Measurements from ENCODE around the gene UNC119. TPM values are rescaled to one million over a fixed set of nuclear protein-coding genes. Genes with fewer than 3 reads are reported as not detected.

Gene UNC119
- total RNA-seq, 2 donors from 2014 or later, result 45.3 to 53.8 TPM

DNA sequence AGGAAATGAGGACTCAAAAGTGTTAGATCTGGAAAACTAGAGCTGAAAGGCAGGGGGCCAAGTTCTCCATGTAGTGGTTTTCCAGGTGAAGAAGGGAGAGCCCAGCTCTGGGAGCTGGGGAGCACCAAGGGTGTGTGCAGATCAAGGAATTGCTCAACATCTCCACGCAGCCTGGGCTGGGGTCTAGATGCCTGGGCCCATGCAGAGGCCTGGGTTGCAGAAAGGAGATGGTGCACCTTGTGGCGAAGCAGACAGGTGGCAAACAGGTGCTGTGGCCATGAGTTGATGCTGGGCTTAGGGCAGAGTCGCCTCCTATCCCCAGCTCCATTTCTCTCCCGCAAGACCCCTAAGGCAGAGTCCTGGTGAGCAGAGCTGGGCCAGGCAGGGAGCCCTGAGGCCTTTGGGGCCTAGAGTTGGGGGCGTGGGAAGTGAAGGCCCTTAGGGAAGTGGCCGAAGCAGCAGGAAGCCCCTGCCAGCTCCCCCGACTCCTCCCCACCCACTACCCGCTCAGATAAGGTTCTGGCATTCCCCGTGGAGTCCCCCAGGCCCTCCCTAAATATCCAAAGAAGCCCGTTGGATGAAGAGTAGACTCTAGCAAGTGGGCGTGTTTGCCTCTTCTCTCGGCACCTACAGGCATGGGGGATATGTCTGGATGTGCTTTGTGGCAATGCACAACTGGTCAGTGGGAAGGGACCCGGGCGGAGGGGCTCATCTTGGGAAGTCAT lies 45.5 kb downstream of the UNC119 start:
- Mint-ChIP-seq H3K27me3 (ENCODE audit: low read depth) (peaks cover 8% of the 10 kb centered on the region), H3K9me3 (no peaks in the 10 kb centered on the region), H3K36me3 (ENCODE audit: insufficient read depth in 2 of 2) (no peaks in the 10 kb centered on the region), H3K27ac (no peak overlapping the region), H3K4me1 (ENCODE audit: low read depth) (no peaks in the 10 kb centered on the region), H3K4me3 (no peak overlapping the region)
- ATAC-seq (replicated peaks in 1 of 2), result no peak
- DNase-seq, result no peak

DNA sequence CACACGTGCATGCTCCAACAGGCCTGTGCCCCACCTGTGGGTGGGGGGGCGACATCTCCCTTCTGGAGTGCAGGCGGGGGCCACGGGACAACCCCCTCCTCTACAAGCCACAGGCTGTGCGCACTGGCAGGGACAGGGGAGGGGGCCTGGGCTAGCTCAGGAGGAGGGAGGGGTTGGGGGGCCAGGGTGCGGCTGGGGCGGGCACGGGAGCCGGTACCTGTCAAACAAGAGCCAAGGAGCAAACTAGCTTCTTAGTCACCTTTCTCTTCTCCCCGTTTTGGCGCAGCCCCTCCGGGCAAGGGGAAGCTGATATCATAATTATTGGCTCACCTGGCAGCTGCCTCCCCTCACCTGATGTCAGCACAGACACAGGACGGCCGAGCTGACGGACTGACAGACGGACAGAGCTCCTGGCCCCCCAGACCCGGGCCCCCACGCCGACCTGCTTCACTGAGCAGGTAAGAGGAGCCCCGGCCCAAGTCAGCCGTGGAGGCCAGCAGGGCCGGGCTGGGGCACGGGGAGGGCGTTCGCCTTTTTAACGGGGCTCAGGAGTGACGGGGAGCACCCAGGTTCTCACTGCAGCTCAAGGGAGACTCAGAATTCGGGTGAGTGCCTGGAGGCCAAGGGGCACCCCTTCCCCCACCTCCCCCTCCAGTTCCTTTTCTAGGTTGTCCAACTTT lies 46.3 kb downstream of the UNC119 start, which contains the start of gene FOXN1:
Gene FOXN1 (plus strand): TSS at position 363 of the 680 bp plus-strand sequence. CDS start 17,622 bp downstream, outside the sequence.
- Mint-ChIP-seq H3K9me3 (no peaks in the 10 kb centered on the region), H3K4me3 (no peak within 1 kb of the TSS), H3K4me1 (ENCODE audit: low read depth) (no peaks in the 10 kb centered on the region), H3K27me3 (ENCODE audit: low read depth) (peaks cover 8% of the 10 kb centered on the region), H3K27ac (no peak within 1 kb of the TSS), H3K36me3 (ENCODE audit: insufficient read depth in 2 of 2) (no peaks in the 10 kb centered on the region)
- DNase-seq, result no peak
- ATAC-seq (replicated peaks in 1 of 2), result no peak

DNA sequence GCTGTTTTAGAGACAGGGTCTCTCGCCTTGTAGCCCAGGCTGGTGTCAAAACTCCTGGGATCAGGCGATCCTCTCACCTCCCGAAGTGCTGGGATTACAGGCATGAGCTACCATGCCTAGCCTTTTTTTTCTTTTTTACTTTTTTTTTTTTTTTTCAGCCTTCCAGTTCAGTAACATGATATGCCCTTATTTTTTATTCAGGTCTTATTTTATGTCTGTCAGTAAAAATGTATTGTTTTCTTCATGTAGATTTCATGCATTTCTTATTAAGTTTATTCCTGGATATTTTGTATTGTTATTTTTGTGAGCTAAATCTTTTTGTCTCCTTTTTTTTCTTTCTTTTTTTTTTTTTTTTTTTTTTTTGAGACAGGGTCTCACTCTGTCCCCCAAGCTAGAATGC lies 49.0 kb downstream of the UNC119 start:
- Mint-ChIP-seq H3K9me3 (no peaks in the 10 kb centered on the region), H3K4me1 (ENCODE audit: low read depth) (no peaks in the 10 kb centered on the region), H3K27ac (no peak overlapping the region), H3K27me3 (ENCODE audit: low read depth) (no peaks in the 10 kb centered on the region), H3K36me3 (ENCODE audit: insufficient read depth in 2 of 2) (no peaks in the 10 kb centered on the region), H3K4me3 (no peak overlapping the region)
- DNase-seq, result no peak
- ATAC-seq (replicated peaks in 1 of 2), result no peak

DNA sequence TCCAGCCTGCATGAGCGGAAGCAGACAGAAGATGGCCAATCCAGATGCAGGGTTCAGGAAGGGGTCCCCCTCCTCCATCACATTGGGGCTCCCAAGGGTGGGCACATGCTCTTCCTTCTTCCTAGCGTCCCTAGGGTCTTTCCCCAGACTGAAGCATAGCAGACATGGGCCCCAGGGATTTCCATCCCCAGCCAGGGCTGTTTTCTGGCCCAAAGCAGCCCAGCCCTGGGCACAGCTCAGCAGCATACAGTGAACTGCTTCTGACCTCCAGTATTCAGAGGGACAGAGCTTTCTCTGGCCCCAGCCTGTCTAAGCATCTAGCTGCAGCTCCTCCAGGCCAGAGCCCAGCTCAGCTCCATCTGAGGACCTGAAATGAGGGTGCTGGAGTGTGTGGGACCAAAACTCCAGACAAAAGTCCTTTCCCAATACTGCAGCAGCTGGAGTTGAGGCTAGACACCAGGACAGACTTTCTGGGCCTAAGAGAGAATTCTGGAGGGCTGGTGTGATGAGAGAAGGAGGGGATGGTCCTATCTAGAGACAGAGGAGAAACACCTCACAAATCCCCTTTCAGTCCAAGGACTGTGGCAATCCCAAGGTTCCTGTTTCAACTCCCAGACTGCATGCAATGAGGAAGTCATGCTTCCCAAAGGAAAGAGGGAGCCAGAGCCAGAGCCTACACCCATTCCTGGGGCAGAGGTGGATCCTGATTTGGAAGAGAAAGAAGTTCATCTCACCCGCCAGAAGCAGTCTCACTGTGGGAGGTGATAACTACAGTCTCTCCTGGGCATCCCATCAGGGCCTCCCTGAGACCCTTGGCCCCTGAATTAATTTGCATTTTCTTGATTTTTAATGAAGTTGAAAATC lies 50.8 kb downstream of the UNC119 start:
- H3K4me3 Mint-ChIP-seq, result no peak overlapping the region
- no peaks in the 10 kb centered on the region for H3K27me3 Mint-ChIP-seq (ENCODE audit: low read depth)
- no peaks in the 10 kb centered on the region for H3K36me3 Mint-ChIP-seq (ENCODE audit: insufficient read depth in 2 of 2)
- H3K4me1 Mint-ChIP-seq (ENCODE audit: low read depth), result no peaks in the 10 kb centered on the region
- no peaks in the 10 kb centered on the region for H3K9me3 Mint-ChIP-seq
- no peak overlapping the region for H3K27ac Mint-ChIP-seq
- no peak for ATAC-seq (replicated peaks in 1 of 2)
- no peak for DNase-seq

DNA sequence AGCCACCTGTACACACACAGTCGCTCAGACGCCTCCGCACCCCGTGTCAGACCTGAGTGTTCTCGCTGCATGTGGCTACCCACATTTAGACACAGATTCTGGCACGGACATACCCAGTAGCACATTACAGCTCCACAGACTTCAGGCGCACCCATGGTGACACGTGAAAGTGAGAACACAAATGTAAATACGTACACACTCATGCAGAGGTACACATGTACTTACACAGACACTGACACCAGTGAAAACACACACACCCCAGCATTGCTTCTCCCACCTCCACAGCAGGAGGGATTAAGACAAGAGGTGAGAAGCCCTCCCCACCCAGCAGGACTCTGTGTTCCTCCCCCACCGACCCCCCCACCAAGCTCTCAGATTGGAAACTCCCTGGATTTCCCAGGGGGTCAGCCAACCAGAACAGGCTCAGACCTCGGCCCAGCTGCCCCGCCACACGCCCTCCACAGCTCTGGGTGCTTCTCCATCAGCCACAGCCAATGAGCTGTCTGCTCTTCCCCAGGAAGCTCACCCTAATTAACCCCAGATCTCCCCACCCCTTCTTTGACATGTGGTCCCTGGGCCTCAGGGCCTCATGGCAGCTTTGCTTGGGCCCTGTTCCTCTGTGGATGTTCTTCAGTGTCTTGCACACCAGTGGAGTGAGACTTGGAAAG lies 51.6 kb downstream of the UNC119 start:
- Mint-ChIP-seq H3K4me1 (ENCODE audit: low read depth) (no peaks in the 10 kb centered on the region), H3K27me3 (ENCODE audit: low read depth) (no peaks in the 10 kb centered on the region), H3K27ac (no peak overlapping the region), H3K4me3 (no peak overlapping the region), H3K36me3 (ENCODE audit: insufficient read depth in 2 of 2) (no peaks in the 10 kb centered on the region), H3K9me3 (no peaks in the 10 kb centered on the region)
- ATAC-seq (replicated peaks in 1 of 2) (no peak), DNase-seq (no peak)

DNA sequence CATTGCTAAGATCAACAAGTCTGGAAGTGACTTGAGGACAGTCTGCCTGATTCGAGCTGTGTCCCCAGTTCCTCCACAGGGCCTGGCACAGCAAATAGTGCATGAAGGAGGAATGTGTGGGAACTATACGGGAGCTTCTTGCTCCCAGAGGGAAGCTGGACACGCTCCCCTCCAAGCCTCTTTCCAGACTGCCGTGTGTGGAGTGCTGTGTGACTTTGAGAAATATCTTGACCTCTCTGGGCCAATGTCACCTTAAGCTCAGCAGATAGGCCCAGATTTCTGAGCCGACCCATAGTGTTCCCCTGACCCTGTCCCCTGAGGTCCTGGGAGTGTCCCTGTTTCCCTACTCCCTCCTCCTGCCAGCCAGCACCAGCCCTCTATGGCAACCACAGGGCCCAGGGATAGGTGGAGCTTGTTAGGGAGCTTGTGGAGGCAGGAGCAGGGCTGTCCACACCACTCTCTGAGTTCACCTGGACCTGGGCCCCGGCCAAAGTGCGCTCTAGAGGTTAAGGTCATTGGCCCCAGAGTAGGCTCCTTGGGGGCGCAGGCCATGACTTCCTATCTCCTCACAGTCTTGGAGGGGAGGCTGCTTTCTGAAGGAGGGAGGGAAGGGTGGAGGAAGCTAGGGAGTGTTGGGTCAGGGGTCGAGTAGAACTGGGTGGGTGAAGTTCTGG lies 52.6 kb downstream of the UNC119 start:
- H3K4me3 Mint-ChIP-seq, result no peak overlapping the region
- no peaks in the 10 kb centered on the region for H3K27me3 Mint-ChIP-seq (ENCODE audit: low read depth)
- no peaks in the 10 kb centered on the region for H3K4me1 Mint-ChIP-seq (ENCODE audit: low read depth)
- no peak for DNase-seq
- H3K9me3 Mint-ChIP-seq, result no peaks in the 10 kb centered on the region
- no peaks in the 10 kb centered on the region for H3K36me3 Mint-ChIP-seq (ENCODE audit: insufficient read depth in 2 of 2)
- H3K27ac Mint-ChIP-seq, result no peak overlapping the region
- no peak for ATAC-seq (replicated peaks in 1 of 2)

DNA sequence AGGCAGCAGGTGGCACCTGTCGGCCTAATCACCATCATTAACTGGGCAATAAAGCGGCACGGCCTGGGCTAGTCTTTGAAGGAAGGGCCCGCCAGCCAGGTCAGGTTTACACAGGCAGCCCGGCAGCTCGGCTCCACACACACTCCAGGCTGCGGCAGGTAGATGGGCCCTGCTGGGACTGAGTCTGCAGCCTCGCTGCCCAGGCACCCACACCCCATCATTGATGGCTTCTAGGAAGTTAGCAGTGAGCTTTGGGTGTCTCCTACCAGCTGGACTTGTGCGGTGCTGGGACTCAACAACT lies 53.1 kb downstream of the UNC119 start:
- Mint-ChIP-seq H3K36me3 (ENCODE audit: insufficient read depth in 2 of 2) (no peaks in the 10 kb centered on the region), H3K27me3 (ENCODE audit: low read depth) (no peaks in the 10 kb centered on the region), H3K27ac (no peak overlapping the region), H3K4me1 (ENCODE audit: low read depth) (no peaks in the 10 kb centered on the region), H3K4me3 (no peak overlapping the region), H3K9me3 (no peaks in the 10 kb centered on the region)
- no peak for ATAC-seq (replicated peaks in 1 of 2)
- no peak for DNase-seq

DNA sequence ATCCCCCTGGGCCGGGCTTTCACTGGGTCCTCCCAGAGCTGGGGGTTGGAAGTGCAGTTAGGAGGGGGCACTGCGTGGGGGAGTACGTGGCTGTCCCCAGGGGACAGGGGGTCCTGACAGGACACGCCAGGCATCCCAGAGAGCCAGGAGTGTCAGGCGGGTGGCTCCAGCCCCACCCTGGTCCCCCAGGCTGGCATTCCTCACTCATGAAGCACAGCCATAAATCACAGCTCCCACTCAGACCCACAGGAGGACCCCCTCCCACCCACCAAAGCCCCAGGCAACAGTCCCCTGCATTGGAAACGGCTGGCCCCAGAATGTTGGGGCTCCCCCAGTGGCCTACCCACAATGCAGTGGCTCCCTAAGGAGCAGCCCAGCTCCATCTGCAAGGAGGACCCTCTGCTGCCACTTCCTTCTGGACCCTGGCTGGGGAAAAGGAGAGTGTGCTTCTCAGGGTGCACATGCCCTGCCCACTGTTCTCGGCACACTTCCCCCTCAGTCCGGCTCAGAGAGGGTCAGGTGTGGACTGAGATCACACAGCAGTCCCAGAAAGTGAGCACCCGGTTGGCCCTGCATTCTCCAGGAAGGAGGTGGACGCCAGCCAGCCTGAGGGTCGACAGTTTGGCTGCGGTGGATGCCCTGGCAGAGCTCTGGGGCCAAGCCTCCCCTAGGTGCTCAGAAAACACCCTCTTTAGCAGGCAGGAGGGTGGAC lies 53.6 kb downstream of the UNC119 start:
- Mint-ChIP-seq H3K36me3 (ENCODE audit: insufficient read depth in 2 of 2) (no peaks in the 10 kb centered on the region), H3K27ac (no peak overlapping the region), H3K4me3 (no peak overlapping the region), H3K27me3 (ENCODE audit: low read depth) (no peaks in the 10 kb centered on the region), H3K9me3 (no peaks in the 10 kb centered on the region), H3K4me1 (ENCODE audit: low read depth) (no peaks in the 10 kb centered on the region)
- no peak for DNase-seq
- no peak for ATAC-seq (replicated peaks in 1 of 2)

DNA sequence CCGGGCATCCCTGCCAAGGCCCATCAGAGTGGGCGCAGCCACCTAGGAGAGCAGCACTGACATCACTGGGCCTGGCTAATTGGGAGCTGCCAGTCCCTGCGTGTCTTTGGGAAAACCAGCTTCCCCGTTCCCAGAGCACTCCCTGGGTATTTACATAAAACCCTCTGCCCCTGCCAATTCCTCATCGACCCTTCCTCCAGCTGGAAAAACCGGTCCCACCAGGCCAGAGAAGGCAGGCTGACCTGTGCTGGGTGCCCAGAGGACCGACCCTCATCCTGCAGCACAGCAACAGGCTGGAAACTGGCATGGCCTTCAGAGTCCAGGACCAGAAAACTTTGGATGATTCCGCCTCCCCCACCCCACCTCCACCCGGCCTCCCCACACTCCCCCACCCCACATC lies 54.5 kb downstream of the UNC119 start:
- DNase-seq (no peak), ATAC-seq (replicated peaks in 1 of 2) (no peak)
- Mint-ChIP-seq H3K27me3 (ENCODE audit: low read depth) (peaks cover 2% of the 10 kb centered on the region), H3K9me3 (no peaks in the 10 kb centered on the region), H3K4me3 (no peak overlapping the region), H3K27ac (no peak overlapping the region), H3K36me3 (ENCODE audit: insufficient read depth in 2 of 2) (no peaks in the 10 kb centered on the region), H3K4me1 (ENCODE audit: low read depth) (no peaks in the 10 kb centered on the region)

Other genes starting within 250 kb of the UNC119 start
- gene TMEM97, start 233.4 kb downstream of the UNC119 start, total RNA-seq, result 10 to 100 TPM; 23.4 to 38.2 TPM
- gene IFT20, start 217.2 kb downstream of the UNC119 start, total RNA-seq, result 10 to 100 TPM; 31.1 to 31.7 TPM
- 10 to 100 TPM; 20.9 to 22.1 TPM for gene TNFAIP1, start 216.9 kb downstream of the UNC119 start, total RNA-seq
- 10 to 100 TPM; 78.2 to 91.2 TPM for gene POLDIP2, start 195.1 kb downstream of the UNC119 start, total RNA-seq
- gene SEBOX, start 187.4 kb downstream of the UNC119 start, total RNA-seq, result not detected
- under 1 TPM; 0.19 to 0.30 TPM for gene VTN, start 182.3 kb downstream of the UNC119 start, total RNA-seq
- gene SARM1, start 180.9 kb downstream of the UNC119 start, total RNA-seq, result 10 to 100 TPM; 22.4 to 24.3 TPM
- 1 to 10 TPM; 2.1 TPM for gene SLC46A1, start 146.4 kb downstream of the UNC119 start, total RNA-seq
- not detected for gene SLC13A2, start 79.0 kb downstream of the UNC119 start, total RNA-seq
- gene FOXN1, start 46.3 kb downstream of the UNC119 start, total RNA-seq, result not detected
- 10 to 100 TPM; 46.3 to 53.5 TPM for gene PIGS, start 18.9 kb upstream of the UNC119 start, total RNA-seq
- gene ALDOC, start 24.3 kb upstream of the UNC119 start, total RNA-seq, result 10 to 100 TPM; 23.1 to 40.0 TPM
- 100 to 1,000 TPM; 134 to 141 TPM for gene SPAG5, start 46.4 kb upstream of the UNC119 start, total RNA-seq
- gene RSKR, start 61.6 kb upstream of the UNC119 start, total RNA-seq, result 10 to 100 TPM; 25.1 to 33.4 TPM
- gene BLTP2, start 92.5 kb upstream of the UNC119 start, total RNA-seq, result 100 to 1,000 TPM; 109 TPM
- 10 to 100 TPM; 43.9 to 48.2 TPM for gene SDF2, start 109.3 kb upstream of the UNC119 start, total RNA-seq
- 10 to 100 TPM; 85.1 to 97.8 TPM for gene SUPT6H, start 109.6 kb upstream of the UNC119 start, total RNA-seq
- 1 to 10 TPM; 8.0 to 9.6 TPM for gene PROCA1, start 159.3 kb upstream of the UNC119 start, total RNA-seq
- gene RAB34, start 165.2 kb upstream of the UNC119 start, total RNA-seq, result 10 to 100 TPM; 10.4 to 17.3 TPM
- 1,000 to 10,000 TPM; 2,006 to 2,174 TPM for gene RPL23A, start 167.4 kb upstream of the UNC119 start, total RNA-seq
- 1 to 10 TPM; 5.2 to 9.0 TPM for gene TLCD1, start 173.6 kb upstream of the UNC119 start, total RNA-seq
- gene NEK8, start 176.2 kb upstream of the UNC119 start, total RNA-seq, result 10 to 100 TPM in 1 of 2 donors, 1 to 10 TPM in 1; 6.9 to 10.9 TPM
- 100 to 1,000 TPM; 108 to 145 TPM for gene TRAF4, start 191.4 kb upstream of the UNC119 start, total RNA-seq

Data from activated T-cell treated with anti-CD3 and anti-CD28 coated beads, Interleukin-2, amount 50 U/mL, for 72 hours (primary cell).